Activated CD4-positive, alpha-beta T cell treated with anti-CD3 and anti-CD28 coated beads, Interleukin-2, amount 50 U/mL, for 16 hours (primary cell): ENCODE results near the gene KRTAP12-2.
"Not testable (repeated sequence)": the region's sequence is repeated elsewhere in the genome, so short reads cannot be mapped to it uniquely, and the experiment has no call there.

Experiments used
- DNase-seq: peaks from one replicate; pipeline ENCODE4 v3.0.0-alpha.2; 2020

Gene KRTAP12-2

GRCh38 chr21:44682580-44683151 lies 15.9 kb upstream of the KRTAP12-2 start:
- DNase-seq, result no peak

- no peak for DNase-seq
Measured at GRCh38 chr21:44681861-44682579, 15.3 kb upstream of the KRTAP12-2 start, which contains the start of gene KRTAP12-1. KRTAP12-1 (minus strand) TSS chr21:44682163; CDS start chr21:44682123, 40 bp downstream.

GRCh38 chr21:44681152-44681551 lies 14.4 kb upstream of the KRTAP12-2 start:
- DNase-seq, result no peak

GRCh38 chr21:44677881-44678280 lies 11.2 kb upstream of the KRTAP12-2 start:
- no peak for DNase-seq

- DNase-seq, result no peak
Measured at GRCh38 chr21:44671911-44672310, 5.2 kb upstream of the KRTAP12-2 start.

- DNase-seq, result no peak
Measured at GRCh38 chr21:44670642-44671432, 4.1 kb upstream of the KRTAP12-2 start.

- DNase-seq, result no peak
Measured at GRCh38 chr21:44667612-44668011, 885 bp upstream of the KRTAP12-2 start.

- no peak for DNase-seq
Measured at GRCh38 chr21:44664691-44665090, 2.0 kb downstream of the KRTAP12-2 start.

GRCh38 chr21:44661567-44661966 lies 5.2 kb downstream of the KRTAP12-2 start:
- DNase-seq, result not testable (repeated sequence)

- DNase-seq, result no peak
Measured at GRCh38 chr21:44658913-44659595, 7.7 kb downstream of the KRTAP12-2 start.

GRCh38 chr21:44658541-44658910 lies 8.2 kb downstream of the KRTAP12-2 start:
- DNase-seq, result no peak

- DNase-seq, result peak; percentile 44
Measured at GRCh38 chr21:44657635-44658540, 8.8 kb downstream of the KRTAP12-2 start, which contains the start of gene KRTAP12-3. KRTAP12-3 (plus strand) TSS chr21:44657932; CDS start chr21:44657980, 48 bp downstream.

- no peak for DNase-seq
Measured at GRCh38 chr21:44656868-44657267, 9.9 kb downstream of the KRTAP12-2 start.

- no peak for DNase-seq
Measured at GRCh38 chr21:44654576-44655175, 12.1 kb downstream of the KRTAP12-2 start, which contains the start of gene KRTAP12-4. KRTAP12-4 (minus strand) TSS chr21:44654659; CDS start chr21:44654614, 45 bp downstream.

- DNase-seq, result no peak
Measured at GRCh38 chr21:44653656-44654575, 12.8 kb downstream of the KRTAP12-2 start.

- no peak for DNase-seq
Measured at GRCh38 chr21:44653123-44653522, 13.6 kb downstream of the KRTAP12-2 start.

GRCh38 chr21:44650973-44651675 lies 15.6 kb downstream of the KRTAP12-2 start:
- DNase-seq, result no peak

GRCh38 chr21:44650265-44650972 lies 16.3 kb downstream of the KRTAP12-2 start:
- no peak for DNase-seq
